CD4-positive, alpha-beta T cell treated with Interleukin-4 for 4 hours (primary cell): Measurements from ENCODE around the gene BANF1.
"Not testable (repeated sequence)": the region's sequence is repeated elsewhere in the genome, so short reads cannot be mapped to it uniquely, and the experiment has no call there.

Source experiments
- DNase-seq: peaks from one replicate; pipeline ENCODE4 v3.0.0-alpha.2; 2020

Gene BANF1

DNA sequence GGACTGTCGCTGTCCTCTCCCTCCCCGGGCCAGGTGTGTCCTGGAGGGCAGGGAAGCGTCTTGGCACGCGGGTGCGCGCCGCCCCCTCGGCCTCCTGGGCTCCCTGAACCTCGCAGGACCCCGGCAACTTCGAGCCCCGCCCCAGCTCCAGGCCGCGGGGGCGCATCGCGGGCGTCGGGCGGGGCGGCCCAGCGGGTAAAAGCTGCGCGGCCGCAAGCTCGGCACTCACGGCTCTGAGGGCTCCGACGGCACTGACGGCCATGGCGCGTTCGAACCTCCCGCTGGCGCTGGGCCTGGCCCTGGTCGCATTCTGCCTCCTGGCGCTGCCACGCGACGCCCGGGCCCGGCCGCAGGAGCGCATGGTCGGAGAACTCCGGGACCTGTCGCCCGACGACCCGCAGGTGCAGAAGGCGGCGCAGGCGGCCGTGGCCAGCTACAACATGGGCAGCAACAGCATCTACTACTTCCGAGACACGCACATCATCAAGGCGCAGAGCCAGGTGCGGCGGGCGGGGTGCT, 9.5 kb downstream of the BANF1 start, which contains the start of gene CST6:
Gene CST6, plus strand, starts transcription at position 224 of the 519 bp plus-strand sequence. Its CDS starts 37 bp downstream, at position 261.
- DNase-seq = no peak

DNA sequence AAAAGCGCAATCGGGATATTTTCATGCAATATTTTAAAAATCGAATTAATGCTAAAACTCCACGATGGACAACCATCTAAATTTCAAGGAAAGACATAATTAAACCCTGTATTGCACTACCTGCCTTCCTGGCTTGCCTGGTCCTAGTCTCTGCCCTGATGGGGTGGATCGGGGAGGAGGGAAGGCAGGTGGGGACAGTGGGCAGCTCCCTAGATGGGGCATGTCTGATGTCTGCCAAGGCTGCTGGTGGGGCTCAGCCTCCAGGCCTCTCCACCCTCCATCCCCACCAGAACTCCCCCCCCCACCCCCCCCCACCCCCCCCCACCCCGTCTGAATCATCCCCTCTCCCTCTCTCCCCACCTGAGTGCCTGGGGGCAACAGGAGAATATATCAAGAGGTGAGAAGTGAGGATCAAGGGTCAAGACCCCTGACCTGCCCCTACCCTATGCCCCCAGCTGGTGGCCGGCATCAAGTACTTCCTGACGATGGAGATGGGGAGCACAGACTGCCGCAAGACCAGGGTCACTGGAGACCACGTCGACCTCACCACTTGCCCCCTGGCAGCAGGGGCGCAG, 10.2 kb downstream of the BANF1 start:
- no peak for DNase-seq

DNA sequence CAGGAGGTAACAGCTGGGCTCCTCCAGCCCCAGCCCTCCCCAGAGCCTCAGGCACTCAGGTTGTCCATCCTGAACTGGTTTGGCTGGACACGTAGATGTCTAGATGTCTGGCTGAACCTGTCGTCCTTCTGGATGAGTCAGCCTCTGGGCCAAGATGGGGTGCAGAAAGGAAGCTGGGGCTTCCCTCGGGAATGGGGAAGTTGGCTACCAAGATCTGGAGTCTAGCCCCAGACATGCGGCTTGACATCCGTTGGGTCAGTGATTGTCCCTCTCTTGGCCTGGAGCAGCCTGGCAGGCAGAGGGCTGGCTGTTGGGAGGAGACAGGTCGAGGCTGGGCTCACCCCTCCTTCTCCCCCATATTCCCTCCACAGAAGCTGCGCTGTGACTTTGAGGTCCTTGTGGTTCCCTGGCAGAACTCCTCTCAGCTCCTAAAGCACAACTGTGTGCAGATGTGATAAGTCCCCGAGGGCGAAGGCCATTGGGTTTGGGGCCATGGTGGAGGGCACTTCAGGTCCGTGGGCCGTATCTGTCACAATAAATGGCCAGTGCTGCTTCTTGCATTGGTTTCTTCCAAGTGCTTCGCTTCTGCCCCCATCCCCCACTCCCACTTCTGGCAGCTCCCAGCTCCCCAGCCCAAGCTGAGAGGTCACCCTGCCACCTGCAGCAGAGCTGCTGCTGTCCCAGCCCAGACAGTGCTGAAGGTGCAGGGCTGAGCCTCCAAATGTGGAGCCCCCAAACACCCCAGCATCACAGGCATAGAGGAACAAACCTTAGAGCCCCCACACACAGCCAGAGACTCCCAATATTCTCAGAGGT, 10.9 kb downstream of the BANF1 start:
- no peak for DNase-seq

DNA sequence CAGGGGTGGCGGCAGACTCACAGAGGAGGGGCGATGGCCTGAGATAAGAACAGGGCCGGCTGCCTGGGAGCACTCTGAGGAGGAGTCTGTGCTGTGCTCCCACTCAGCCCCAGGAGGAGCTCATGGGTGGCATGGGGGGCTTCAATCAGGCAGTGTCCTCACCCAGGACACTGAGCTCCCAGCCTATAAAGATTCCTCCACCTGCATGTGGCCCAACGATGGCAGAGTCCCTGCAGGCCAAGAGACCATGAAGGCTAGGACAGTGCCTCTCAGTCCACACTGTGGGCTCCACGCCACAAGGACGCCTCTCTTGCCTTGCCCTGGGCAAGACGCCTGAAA, 11.4 kb downstream of the BANF1 start:
- no peak for DNase-seq

DNA sequence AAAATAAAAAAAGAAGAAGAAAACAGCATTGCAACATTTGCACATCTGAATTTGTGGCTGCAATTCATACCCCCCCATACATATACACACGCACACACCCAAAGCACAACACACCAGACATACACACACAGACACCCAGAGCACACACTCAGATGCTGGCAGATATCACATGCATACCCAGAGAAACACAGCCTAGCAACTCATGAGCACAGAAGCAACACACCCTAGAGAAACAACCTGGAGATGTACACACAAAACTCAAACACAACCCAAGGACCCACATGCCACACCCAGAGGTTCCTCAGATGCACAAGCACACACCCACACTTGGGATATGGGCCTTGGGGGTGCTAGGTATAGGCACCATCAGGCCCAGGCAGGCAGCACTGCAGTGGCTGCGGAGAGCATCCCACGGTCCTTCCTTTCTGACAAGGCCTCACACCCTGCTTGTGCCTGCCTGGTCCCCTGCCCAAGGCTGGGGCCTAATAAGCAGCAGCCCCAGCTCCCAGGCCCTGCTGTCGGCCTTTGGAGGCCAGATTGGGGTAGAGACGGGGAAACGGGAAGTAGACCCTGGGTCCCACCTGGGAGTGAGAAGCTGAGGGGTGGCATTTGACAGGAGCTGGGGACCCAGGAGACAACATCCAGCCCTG, 12.6 kb downstream of the BANF1 start:
- DNase-seq = no peak

DNA sequence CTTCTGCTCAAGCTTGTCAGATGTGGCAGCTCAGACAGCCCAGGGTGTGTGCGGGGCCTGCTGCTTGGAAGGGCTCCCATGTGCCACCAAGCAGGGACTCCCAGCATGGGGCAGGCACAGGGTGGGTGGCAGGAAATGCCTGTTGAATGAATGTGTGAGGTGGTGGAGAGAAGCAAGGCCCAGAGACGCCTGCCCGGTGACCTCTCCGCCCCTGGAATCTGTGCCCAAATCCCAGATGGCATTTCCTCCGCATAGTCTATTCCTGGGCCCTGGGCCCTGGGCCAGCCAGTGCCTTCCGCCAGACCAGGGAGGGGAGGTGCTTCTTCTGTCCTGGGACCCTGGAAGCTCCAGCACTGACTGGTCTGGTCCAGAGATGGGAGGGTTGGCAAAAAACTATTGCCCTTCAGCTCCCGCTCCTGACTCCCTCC, 13.2 kb downstream of the BANF1 start:
- DNase-seq = no peak

DNA sequence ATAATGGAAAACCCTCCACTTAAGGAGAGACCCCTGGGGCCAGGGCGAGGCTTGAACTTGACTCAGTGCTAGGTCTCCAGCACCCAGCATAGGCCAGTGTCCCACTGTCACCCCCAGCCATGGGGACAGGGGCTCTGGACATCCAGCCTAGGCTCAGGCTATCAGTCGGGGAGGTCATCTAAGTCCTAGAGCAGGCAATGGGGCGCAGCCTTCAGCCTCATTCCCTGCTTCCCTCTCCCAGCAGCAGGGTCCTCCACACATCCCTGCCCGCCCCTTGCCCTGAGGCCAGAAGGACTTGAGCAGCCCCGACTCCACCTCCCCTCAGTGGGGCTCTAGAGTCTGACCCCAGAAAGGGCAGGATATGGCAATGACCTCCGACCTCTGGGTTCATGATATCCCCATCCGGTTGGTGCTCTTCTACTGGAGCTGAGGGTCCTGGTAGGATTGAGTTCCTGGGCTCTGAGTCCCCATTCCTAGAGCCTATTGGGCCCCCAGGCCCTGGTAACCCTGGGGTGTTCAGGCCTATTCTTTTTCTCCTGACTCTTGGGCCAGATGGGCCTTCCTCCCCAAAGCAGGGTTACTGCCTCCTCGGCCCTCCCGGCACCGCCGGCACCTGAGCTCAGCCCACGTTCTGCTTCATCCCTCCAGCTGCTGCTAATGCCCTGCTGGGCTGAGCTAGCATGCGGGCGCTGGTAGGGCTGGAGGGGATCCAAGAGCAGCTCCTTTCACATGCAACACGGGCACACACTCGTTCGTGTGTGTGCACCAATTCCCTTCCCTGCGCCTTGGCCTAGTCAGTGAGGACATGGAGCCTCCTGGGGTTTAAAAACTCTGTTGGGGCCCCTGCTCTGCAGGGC, 13.9 kb downstream of the BANF1 start:
- DNase-seq = no peak

DNA sequence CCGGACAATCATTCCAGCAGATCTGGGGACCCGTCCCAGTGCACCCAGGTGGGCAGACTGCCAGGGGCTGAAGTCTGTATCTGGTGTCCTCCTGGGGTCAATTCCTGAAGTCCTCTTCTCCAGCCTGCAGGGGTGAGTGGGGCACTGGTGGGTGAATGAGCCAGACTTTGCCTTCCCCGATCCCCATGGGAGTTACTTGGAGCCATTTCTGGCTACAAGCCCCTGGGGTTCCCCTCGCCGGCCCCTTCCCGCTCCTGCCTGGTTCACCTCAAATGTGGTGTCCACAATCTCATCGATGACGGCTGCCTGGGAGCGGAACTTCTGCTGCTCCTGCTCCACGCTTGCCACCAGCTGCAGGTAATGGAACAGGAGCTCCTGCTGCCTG, 14.5 kb downstream of the BANF1 start:
- DNase-seq = no peak

DNA sequence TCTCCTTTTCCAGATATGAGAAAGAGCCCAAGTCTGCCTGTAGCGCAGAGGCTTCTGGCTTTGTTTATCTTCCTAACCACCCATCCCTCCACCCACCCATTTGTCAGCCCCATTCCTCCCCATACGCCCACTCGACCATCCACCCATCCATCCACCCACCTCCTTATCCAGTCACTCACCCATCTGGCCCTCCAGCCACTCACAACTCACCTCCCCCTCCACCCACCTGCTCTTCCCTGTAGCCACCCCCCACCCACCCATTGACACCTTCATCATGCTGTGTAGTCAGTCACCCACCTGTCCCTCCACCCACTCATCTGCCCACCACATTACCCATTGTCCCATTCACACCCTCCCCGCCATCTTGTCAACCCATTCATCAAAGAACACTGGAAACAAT, 15.0 kb downstream of the BANF1 start:
- no peak for DNase-seq

DNA sequence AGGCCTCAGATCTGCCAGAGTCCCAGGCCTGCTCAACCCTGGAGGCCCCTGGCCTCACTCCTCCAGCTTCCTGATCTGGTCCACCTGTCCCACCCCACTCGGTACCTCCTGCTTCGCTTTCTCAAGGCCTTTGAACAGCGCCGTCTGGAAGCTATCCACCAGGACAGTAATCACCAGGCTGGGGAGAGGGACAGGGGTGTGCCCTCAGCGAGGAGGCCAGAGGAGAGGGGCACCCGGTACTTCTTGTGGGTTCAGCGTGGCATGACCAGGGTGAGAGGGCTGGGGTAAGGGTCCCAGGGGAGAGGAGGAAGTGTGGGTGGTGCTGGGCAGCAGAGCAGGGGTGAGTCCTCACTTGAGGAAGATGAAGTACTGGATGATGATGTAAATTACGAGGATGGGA, 17.9 kb downstream of the BANF1 start:
- no peak for DNase-seq

DNA sequence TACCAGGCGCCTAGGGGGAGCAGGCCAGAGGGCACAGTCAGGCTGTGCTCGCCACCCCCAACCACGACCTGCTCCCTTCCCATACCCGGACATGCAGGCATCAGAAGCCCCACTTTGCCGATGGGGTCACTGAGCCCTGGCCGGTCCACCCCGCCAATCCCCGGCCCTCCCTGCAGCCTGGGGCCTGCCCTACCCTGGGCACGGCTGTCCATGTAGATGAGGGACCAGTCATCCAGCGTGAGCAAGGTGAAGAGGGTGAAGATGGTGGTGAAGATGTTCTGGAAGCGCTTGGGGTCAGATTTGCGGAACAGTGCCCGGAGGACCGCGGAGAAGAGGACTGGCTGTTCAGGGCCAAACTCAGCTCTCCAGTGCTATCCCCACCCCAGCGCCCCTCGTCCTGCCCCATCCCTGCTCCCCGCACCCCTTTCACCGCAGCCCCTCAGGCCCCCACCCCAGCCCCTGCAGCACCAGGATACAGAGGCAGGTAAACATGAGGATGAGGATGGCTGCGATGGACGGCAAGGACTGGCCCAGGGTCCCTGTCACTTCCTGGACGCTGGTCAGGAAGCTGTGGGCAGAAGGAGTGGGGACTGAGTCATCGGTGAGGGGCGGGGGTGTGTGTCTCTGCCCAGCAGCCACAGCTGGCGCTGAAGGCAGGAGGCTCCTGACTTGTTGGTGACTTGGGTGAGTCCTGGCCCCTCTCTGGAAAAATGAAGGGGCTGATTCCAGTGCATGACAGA, 18.5 kb downstream of the BANF1 start:
- DNase-seq = no peak

DNA sequence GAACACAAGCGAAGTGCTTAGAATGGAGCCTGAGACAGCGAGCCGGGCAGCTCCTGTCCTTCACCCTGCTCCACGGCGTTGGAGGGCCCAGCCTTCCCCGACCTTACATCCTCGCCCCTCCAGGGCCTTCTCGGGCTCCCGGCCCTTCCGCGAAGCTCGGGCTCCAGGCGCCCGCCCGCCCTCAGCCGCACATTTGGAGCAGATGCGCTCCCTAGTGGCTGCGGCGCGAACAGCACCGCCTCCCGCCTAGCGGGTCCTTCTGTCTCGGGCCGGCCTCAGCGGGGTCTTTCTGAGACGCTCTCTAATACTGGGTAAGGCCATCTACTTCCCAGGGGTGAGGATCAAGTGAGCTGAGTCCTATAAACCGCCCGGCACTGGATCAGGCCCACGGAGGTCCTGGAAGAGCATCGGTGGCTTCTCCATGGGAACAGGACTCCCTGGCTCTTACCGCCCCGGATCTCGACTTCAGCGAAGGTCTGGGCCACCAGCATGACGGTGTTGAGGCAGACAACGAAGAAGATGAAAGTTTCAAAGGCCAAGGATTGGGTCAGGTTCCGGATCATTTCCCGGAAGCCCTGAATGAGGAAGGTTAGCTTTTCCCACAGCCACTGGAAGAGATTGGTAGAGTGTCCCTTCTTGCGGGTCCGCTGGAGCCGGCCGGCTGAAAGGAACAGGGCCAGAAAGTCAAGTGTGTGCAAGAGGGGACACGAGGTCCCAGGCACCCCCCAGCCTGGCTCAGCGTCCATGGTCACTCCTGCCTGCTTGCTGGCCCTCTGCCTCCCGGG, 20.3 kb downstream of the BANF1 start:
- DNase-seq = peak; percentile 51

DNA sequence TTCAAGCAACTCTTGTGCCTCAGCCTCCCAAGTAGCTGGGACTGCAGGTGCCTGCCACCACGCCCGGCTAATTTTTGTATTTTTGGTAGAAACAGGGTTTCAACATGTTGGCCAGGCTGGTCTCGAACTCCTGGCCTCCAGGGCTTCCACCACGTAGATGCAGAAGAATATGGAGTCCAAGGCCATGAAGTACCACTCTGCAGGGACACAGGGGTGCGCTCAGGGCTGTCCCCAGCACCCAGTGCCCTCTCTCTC, 20.8 kb downstream of the BANF1 start:
- not testable (repeated sequence) for DNase-seq

DNA sequence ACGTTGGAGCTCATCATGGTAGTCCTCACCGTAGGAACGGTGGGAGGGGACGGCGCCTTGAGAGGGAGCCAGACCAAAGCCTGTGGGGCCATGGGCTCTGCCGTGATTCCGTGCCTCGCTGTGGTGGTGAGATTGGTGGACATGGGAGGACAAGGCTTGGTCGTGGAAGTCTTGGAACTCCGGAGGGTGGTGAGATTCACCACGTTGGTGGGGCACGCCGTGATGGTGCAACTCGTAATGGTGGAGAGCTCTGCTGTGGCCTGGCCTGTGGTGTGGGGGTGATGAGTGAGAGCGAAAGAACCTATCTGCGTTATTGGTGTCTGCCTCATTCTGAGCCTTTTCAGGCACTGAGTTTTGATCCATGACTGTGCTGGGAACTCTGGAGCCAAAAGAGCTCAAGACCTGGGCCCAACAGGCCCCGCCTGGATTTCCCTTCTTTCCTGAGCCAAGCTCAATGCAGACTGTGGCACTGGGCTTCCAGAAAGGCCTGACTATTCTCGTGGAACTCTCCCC, 23.8 kb downstream of the BANF1 start, which contains the start of gene CATSPER1:
Gene CATSPER1, minus strand, starts transcription at position 463 of the 513 bp plus-strand sequence. Its CDS starts 100 bp downstream, at position 363.
- no peak for DNase-seq

DNA sequence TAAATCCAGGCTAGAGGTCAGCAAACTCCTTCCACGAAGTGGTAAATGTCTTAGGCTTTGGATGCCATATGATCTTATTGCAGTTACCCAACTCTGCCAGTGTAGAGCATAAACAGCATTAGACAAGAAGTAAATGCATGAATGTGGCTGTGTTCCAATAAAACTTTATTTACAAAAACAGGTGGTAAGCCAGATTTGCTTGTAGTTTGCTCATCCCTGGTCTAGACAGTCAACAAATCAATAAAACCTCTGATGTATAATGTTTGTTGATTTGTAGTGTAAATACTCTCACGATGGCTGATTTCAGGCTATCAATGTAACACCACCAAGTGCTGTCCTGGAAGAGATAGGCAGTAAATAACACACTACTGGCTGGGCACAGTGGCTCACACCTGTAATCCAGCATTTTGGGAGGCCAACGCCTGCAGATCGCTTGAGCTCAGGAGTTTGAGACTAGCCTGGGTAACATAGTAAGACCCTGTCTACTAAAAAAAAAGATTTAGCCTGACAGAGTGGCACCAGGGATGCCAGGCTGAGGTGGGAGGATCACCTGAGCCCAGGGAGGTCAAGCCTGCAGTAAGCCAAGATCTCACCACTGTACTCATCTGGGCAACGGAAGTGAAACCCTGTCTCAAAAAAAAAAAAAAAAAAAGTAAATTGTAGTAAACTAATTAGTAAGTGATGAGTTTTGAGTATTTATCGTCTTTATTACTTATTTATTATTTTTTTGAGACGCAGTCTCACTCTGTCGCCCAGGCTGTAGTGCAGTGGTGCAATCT, 30.8 kb downstream of the BANF1 start:
- no peak for DNase-seq

DNA sequence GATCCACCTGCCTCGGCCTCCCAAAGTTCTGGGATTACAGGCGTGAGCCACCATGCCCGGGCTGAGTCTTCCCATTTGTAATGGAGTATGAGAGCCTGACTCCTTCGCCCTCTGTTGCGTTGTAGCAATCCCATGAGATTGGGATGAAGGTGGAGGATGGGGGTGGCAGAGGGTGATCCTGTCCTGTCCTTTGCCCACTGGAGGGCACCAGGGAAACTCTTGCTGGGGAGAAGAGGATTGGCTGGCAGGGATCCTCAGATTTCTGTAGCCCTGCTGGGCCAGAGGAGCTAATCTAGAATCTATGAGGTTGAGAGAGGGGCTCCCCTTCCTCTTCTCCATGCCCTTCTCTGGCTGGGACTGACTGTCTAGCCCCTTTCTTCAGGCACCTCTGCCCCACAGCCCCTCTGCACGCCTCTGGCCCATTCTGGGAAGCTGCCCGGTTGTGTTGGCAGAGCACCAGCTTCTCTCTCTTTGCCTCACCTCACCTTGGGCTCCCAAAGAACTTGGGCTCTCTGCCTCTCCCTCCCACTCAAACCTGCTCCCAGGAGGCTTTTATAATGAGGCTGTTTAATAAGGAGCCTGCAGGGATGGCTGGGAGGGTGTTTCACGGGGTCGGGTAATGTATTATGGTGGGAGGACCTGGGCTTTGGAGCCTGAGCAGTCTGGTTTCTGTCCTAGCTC, 33.5 kb downstream of the BANF1 start:
- DNase-seq = no peak

DNA sequence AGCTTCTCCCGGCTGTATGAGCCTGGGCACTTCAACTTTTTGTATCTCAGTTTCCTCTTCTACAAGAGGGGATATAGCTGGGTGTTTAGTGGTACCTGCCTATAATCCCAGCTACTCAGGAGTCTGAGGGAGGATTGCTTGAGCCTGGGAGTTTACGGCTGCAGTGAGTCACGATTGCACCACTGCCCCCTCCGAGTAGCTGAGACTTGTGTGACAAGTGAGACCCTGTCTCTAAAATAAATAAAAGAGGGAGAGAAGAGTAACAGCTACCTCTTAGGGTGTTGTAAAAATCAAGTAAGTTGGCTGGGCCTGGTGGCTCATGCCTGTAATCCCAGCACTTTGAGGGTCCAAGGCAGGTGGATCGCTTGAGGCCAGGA, 34.0 kb downstream of the BANF1 start:
- DNase-seq = no peak

DNA sequence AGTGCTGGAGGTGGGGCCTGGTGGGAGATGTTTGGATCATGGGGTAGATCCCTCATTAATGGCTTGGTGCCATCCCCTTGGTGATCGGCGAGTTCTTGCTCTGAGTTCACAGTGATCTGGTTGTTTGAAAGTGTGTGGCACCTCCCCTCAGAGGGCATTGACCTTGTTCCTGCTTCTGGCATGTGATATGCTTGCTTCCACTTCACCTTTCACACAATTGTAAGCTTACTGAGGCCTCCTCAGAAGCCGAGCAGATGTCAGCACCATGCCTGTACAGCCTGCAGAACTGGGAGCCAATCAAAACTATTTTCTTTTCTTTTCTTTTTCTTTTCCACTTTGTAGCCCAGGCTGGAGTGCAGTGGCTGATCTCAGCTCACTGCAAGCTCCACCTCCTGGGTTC, 35.0 kb downstream of the BANF1 start:
- DNase-seq = no peak

DNA sequence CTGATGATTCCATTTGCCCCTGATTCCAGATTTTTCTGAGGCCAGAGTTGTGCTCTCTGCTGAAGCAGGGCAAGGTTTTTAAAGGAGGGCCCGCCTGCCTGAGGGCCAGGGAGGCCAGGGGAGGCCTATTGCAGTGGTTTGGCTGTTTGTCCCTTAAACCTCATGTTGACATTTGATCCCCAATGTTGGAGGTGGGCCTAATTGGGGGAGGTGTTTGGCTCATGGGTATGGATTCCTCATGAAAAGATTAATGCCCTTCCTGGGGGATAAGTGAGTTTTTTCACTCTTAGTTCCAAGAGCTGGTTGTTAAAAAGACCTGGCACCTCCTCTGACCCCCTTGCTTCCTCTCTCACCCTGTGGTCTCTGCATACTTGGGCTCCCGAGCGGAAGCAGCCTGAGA, 37.5 kb downstream of the BANF1 start:
- no peak for DNase-seq
